Right atrium auricular region (tissue), 2 donors: Measurements from ENCODE around the gene TXNRD1. TPM values are rescaled to one million over a fixed set of nuclear protein-coding genes. Genes with fewer than 3 reads are reported as not detected.
"Not testable (repeated sequence)": the region's sequence is repeated elsewhere in the genome, so short reads cannot be mapped to it uniquely, and the experiment has no call there.

Source experiments
- DNase-seq: peaks from one replicate; pipeline ENCODE4 v3.0.0-alpha.2; 2019; ENCODE audit warnings: low spot score
- H3K27ac ChIP-seq, 2 donors: fragments of 200-600 bp; sonication (generic); 1 replicate in 1 of 2; 2 replicates in 1 of 2; pipeline ENCODE4 v1.5.1; 2016 to 2019
- H3K27me3 ChIP-seq, 2 donors: fragments of 200-600 bp; sonication (generic); one replicate each; pipeline versions ENCODE4 v1.5.1 to v1.6.0; 2017 to 2019
- H3K36me3 ChIP-seq: fragments of 200-600 bp; sonication (generic); one replicate; pipeline ENCODE4 v1.5.1; 2016
- H3K4me1 ChIP-seq, 2 donors: fragments of 200-600 bp; sonication (generic); one replicate each; pipeline versions ENCODE4 v1.5.1 to v1.6.0; 2017 to 2019
- H3K4me3 ChIP-seq, 2 donors: fragments of 200-600 bp; sonication (generic); 1 replicate in 1 of 2; 2 replicates in 1 of 2; pipeline ENCODE4 v1.5.1; 2017 to 2019; ENCODE audit warnings: mild to moderate bottlenecking in 1 of 2, moderate library complexity in 1 of 2
- H3K9me3 ChIP-seq, 2 donors: fragments of 200-600 bp; sonication (generic); one replicate each; pipeline ENCODE4 v1.5.1; 2019
- CTCF ChIP-seq, 2 donors: fragments of 200-600 bp; sonication (generic); IDR thresholded peaks; one replicate each; pipeline ENCODE4 v1.5.1; 2019; ENCODE audit warnings: antibody characterized with exemption in 2 of 2
- total RNA-seq, 2 donors: library from RNA; depleted of rRNA; stranded (reverse); fragments of >200 nt; gene quantifications; one replicate each; pipeline ENCODE4 v1.1.0, GENCODE V29; 2016

Gene TXNRD1
- total RNA-seq, 2 donors from 2014 or later: 191 to 286 TPM

DNA sequence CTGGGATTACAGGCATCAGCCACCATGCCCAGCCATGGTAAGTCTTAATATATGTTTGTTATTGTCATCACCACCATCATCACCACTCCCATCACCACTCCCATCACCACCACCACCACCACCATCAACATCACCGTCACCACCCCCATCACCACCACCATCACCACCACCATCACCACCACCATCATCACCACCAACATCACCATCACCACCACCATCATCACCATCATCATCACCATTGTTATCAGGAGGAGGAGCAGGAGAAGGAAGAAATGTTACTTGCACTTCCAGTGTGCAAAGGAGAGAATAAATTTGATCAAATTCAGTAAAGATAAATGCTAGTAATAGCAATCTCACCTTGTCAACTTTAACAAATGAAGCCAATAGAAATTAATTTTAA lies 169.9 kb downstream of the TXNRD1 start:
- H3K36me3 ChIP-seq: no peaks in the 10 kb centered on the region
- no peaks in the 10 kb centered on the region for H3K27me3 ChIP-seq
- no peaks in the 10 kb centered on the region for H3K9me3 ChIP-seq
- H3K27ac ChIP-seq: no peak overlapping the region
- DNase-seq: no peak
- no peak overlapping the region for H3K4me3 ChIP-seq
- no peak for TF ChIP-seq CTCF (IDR thresholded peaks at IDR 0.05)
- H3K4me1 ChIP-seq: peaks cover 0 to 4% of the 10 kb centered on the region in 2 donors

DNA sequence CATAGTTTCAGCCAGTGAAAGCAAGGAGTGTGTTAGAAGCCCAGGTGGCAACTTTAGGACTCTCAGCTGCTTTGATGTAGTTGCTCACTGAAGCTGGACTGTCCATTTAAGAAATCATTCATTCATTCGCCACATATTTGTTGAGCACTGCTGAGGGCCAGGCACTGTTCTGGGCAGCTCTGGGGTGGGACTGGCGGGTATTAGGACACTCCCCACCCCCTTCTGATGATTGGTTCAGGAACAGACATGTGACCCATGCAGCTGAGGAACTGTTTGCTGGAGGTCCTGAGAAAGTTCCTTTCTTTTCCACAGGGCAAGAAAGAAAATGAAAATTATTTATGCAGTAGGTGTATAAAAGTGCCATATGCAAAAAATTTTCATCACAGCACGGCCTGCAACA lies 170.9 kb downstream of the TXNRD1 start:
- no peak for DNase-seq
- H3K36me3 ChIP-seq: no peaks in the 10 kb centered on the region
- TF ChIP-seq CTCF (IDR thresholded peaks at IDR 0.05): no peak
- no peak overlapping the region for H3K27ac ChIP-seq
- no peaks in the 10 kb centered on the region for H3K27me3 ChIP-seq
- H3K4me1 ChIP-seq: peaks cover 0 to 4% of the 10 kb centered on the region in 2 donors
- no peaks in the 10 kb centered on the region for H3K9me3 ChIP-seq
- no peak overlapping the region for H3K4me3 ChIP-seq

- no peak for DNase-seq
Observed at GRCh38 chr12:104387190-104387589, 171.6 kb downstream of the TXNRD1 start.

DNA sequence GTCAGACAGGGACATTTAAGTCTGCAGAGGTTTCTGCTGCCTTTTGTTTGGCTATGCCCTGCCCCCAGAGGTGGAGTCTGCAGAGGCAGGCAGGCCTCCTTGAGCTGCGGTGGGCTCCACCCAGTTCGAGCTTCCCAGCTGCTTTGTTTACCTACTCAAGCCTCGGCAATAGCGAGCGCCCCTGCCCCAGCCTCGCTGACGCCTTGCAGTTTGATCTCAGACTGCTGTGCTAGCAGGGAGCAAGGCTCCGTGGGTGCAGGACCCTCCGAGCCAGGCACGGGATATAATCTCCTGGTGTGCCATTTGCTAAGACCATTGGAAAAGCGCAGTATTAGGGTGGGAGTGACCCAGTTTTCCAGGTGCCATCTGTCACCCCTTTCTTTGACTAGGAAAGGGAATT lies 178.5 kb downstream of the TXNRD1 start:
- not testable (repeated sequence) for H3K27me3 ChIP-seq, H3K27ac ChIP-seq, H3K36me3 ChIP-seq, H3K4me1 ChIP-seq, H3K4me3 ChIP-seq, H3K9me3 ChIP-seq
- DNase-seq: peak; percentile 30

More at GRCh38 chr12:104387190-104387589, 171.6 kb downstream of the TXNRD1 start:
- no peak overlapping the region for H3K27ac ChIP-seq
- no peaks in the 10 kb centered on the region for H3K36me3 ChIP-seq
- H3K4me3 ChIP-seq: no peak overlapping the region
- H3K27me3 ChIP-seq: no peaks in the 10 kb centered on the region
- no peaks in the 10 kb centered on the region for H3K4me1 ChIP-seq
- no peaks in the 10 kb centered on the region for H3K9me3 ChIP-seq
- TF ChIP-seq CTCF (IDR thresholded peaks at IDR 0.05): no peak

Other genes with a start within 250 kb of the TXNRD1 start
- gene TDG, start 249.9 kb upstream of the TXNRD1 start, total RNA-seq: 10 to 100 TPM; 10.2 to 13.7 TPM
- 1 to 10 TPM; 5.6 to 9.9 TPM for gene GLT8D2, start 165.6 kb upstream of the TXNRD1 start, total RNA-seq
- 1 to 10 TPM; 6.4 to 8.1 TPM for gene HCFC2, start 151.2 kb upstream of the TXNRD1 start, total RNA-seq
- gene NFYB, start 77.6 kb upstream of the TXNRD1 start, total RNA-seq: 10 to 100 TPM; 24.0 to 29.0 TPM
- gene EID3, start 88.0 kb downstream of the TXNRD1 start, total RNA-seq: 1 to 10 TPM; 2.9 to 3.3 TPM
- gene CHST11, start 241.2 kb downstream of the TXNRD1 start, total RNA-seq: 10 to 100 TPM in 1 of 2 donors, 1 to 10 TPM in 1; 7.8 to 11.9 TPM